ENCODE results near the gene AANAT.

Gene AANAT

GRCh38 chr17:76478097-76478496 is 10.7 kb downstream of the AANAT start:
- no peaks in the 10 kb centered on the region for H3K36me3 ChIP-seq (ENCODE audit: insufficient read depth, low read length)
- no peaks in the 10 kb centered on the region for H3F3A ChIP-seq (ENCODE audit: low read depth)
- H3K4me1 ChIP-seq (ENCODE audit: insufficient read depth, low read length, poor library complexity, severe bottlenecking): peaks cover 12% of the 10 kb centered on the region
- H4K20me1 ChIP-seq (ENCODE audit: insufficient read depth, low read length, poor library complexity, severe bottlenecking): no peaks in the 10 kb centered on the region
- H3K9ac ChIP-seq (ENCODE audit: low read depth, low read length, poor library complexity, severe bottlenecking): no peak overlapping the region
- H3K4me2 ChIP-seq (ENCODE audit: low read depth, low read length, poor library complexity, severe bottlenecking): no peak overlapping the region
- H3K27me3 ChIP-seq (ENCODE audit: insufficient read depth, low read length, poor library complexity, severe bottlenecking): no peaks in the 10 kb centered on the region
- H2AFZ ChIP-seq (ENCODE audit: low read length): no peak overlapping the region
- H3K9me3 ChIP-seq (ENCODE audit: insufficient read depth, low read depth, low read length): no peaks in the 10 kb centered on the region
- TF ChIP-seq CTCF (conservative IDR thresholded peaks at IDR 0.05; ENCODE audit: low read length) (no peak), EZH2phosphoT487 (IDR thresholded peaks at IDR 0.05; ENCODE audit: borderline replicate concordance) (no peak)
- no peak overlapping the region for H3K4me3 ChIP-seq (ENCODE audit: low read length, poor library complexity, severe bottlenecking)
- no peaks in the 10 kb centered on the region for H3K79me2 ChIP-seq (ENCODE audit: insufficient read depth, low read length)
- H3K9me2 ChIP-seq (replicated peaks; ENCODE audit: low read depth, low read length): no peaks in the 10 kb centered on the region

- Histone ChIP-seq H3K4me3 (ENCODE audit: low read length, poor library complexity, severe bottlenecking) (no peak overlapping the region), H3F3A (ENCODE audit: low read depth) (no peaks in the 10 kb centered on the region), H4K20me1 (ENCODE audit: insufficient read depth, low read length, poor library complexity, severe bottlenecking) (no peaks in the 10 kb centered on the region), H3K27me3 (ENCODE audit: insufficient read depth, low read length, poor library complexity, severe bottlenecking) (no peaks in the 10 kb centered on the region), H3K4me2 (ENCODE audit: low read depth, low read length, poor library complexity, severe bottlenecking) (no peak overlapping the region), H3K9ac (ENCODE audit: low read depth, low read length, poor library complexity, severe bottlenecking) (no peak overlapping the region), H3K4me1 (ENCODE audit: insufficient read depth, low read length, poor library complexity, severe bottlenecking) (peaks cover 12% of the 10 kb centered on the region), H3K79me2 (ENCODE audit: insufficient read depth, low read length) (no peaks in the 10 kb centered on the region), H3K36me3 (ENCODE audit: insufficient read depth, low read length) (no peaks in the 10 kb centered on the region), H2AFZ (ENCODE audit: low read length) (no peak overlapping the region), H3K9me2 (replicated peaks; ENCODE audit: low read depth, low read length) (no peaks in the 10 kb centered on the region), H3K9me3 (ENCODE audit: insufficient read depth, low read depth, low read length) (no peaks in the 10 kb centered on the region)
- TF ChIP-seq EZH2phosphoT487 (IDR thresholded peaks at IDR 0.05; ENCODE audit: borderline replicate concordance): no peak
- no peak for TF ChIP-seq CTCF (conservative IDR thresholded peaks at IDR 0.05; ENCODE audit: low read length)
Measured at GRCh38 chr17:76478730-76479514, 11.5 kb downstream of the AANAT start.

- no peak for TF ChIP-seq EZH2phosphoT487 (IDR thresholded peaks at IDR 0.05; ENCODE audit: borderline replicate concordance)
- TF ChIP-seq CTCF (conservative IDR thresholded peaks at IDR 0.05; ENCODE audit: low read length): no peak
Measured at GRCh38 chr17:76479515-76480060, 12.2 kb downstream of the AANAT start.

More at GRCh38 chr17:76479515-76480060, 12.2 kb downstream of the AANAT start:
- Histone ChIP-seq H3K4me1 (ENCODE audit: insufficient read depth, low read length, poor library complexity, severe bottlenecking) (peaks cover 12% of the 10 kb centered on the region), H3K36me3 (ENCODE audit: insufficient read depth, low read length) (no peaks in the 10 kb centered on the region), H3K4me3 (ENCODE audit: low read length, poor library complexity, severe bottlenecking) (no peak overlapping the region), H3K4me2 (ENCODE audit: low read depth, low read length, poor library complexity, severe bottlenecking) (no peak overlapping the region), H3F3A (ENCODE audit: low read depth) (no peaks in the 10 kb centered on the region), H4K20me1 (ENCODE audit: insufficient read depth, low read length, poor library complexity, severe bottlenecking) (no peaks in the 10 kb centered on the region), H3K9me2 (replicated peaks; ENCODE audit: low read depth, low read length) (no peaks in the 10 kb centered on the region), H3K9me3 (ENCODE audit: insufficient read depth, low read depth, low read length) (no peaks in the 10 kb centered on the region), H3K9ac (ENCODE audit: low read depth, low read length, poor library complexity, severe bottlenecking) (no peak overlapping the region), H3K27me3 (ENCODE audit: insufficient read depth, low read length, poor library complexity, severe bottlenecking) (no peaks in the 10 kb centered on the region), H2AFZ (ENCODE audit: low read length) (no peak overlapping the region), H3K79me2 (ENCODE audit: insufficient read depth, low read length) (no peaks in the 10 kb centered on the region)
